Activated CD8-positive, alpha-beta T cell treated with anti-CD3 and anti-CD28 coated beads for 36 hours (primary cell): ENCODE data around the gene OR2T2. TPM values are rescaled to one million over a fixed set of nuclear protein-coding genes. Genes with fewer than 3 reads are reported as not detected.
"Not testable (repeated sequence)": the region's sequence is repeated elsewhere in the genome, so short reads cannot be mapped to it uniquely, and the experiment has no call there.

Experiments used
- ATAC-seq: fragments of 200-7000 bp; cut with Tn5 transposase; one replicate; pipeline ENCODE4 v1.10.0; 2021; ENCODE audit warnings: mild to moderate bottlenecking, moderate library complexity
- CTCF ChIA-PET: fragments of 350-600 bp; sonication (Branson Sonifier 250); formaldehyde crosslinking; loops from one replicate; lab custom pipeline; 2021; ENCODE audit warnings: antibody characterized with exemption; lab: Charles Lee
- POLR2A ChIA-PET: fragments of 350-600 bp; sonication (Branson Sonifier 250); formaldehyde crosslinking; loops from one replicate; lab custom pipeline; 2021; ENCODE audit warnings: antibody characterized with exemption; lab: Charles Lee
- DNase-seq: peaks from one replicate; pipeline ENCODE4 v3.0.0-alpha.2; 2020
- H3K27ac Mint-ChIP-seq: one replicate; pipeline ENCODE4 v1.8.0; 2021; ENCODE audit warnings: mild to moderate bottlenecking, mixed read lengths
- H3K27me3 Mint-ChIP-seq: one replicate; pipeline ENCODE4 v1.8.0; 2021; ENCODE audit warnings: mixed read lengths
- H3K36me3 Mint-ChIP-seq: one replicate; pipeline ENCODE4 v1.8.0; 2021; ENCODE audit warnings: low read depth, mixed read lengths
- H3K4me1 Mint-ChIP-seq: one replicate; pipeline ENCODE4 v1.8.0; 2021; ENCODE audit warnings: low read depth, mixed read lengths
- H3K4me3 Mint-ChIP-seq: one replicate; pipeline ENCODE4 v1.8.0; 2021; ENCODE audit warnings: mild to moderate bottlenecking, moderate library complexity, mixed read lengths
- H3K9me3 Mint-ChIP-seq: one replicate; pipeline ENCODE4 v1.8.0; 2021; ENCODE audit warnings: mixed read lengths
- intact Hi-C: fragments of 100-400 bp; cut with micrococcal nuclease; formaldehyde crosslinking; loops from one replicate; pipeline ENCODE4 v1.10.0; 2022
- total RNA-seq, 2 experiments: library from RNA; stranded (reverse); gene quantifications; one replicate each; pipeline ENCODE4 v1.2.3, GENCODE V29; 2021

Gene OR2T2
- total RNA-seq, 2 experiments from 2014 or later = not detected

DNA sequence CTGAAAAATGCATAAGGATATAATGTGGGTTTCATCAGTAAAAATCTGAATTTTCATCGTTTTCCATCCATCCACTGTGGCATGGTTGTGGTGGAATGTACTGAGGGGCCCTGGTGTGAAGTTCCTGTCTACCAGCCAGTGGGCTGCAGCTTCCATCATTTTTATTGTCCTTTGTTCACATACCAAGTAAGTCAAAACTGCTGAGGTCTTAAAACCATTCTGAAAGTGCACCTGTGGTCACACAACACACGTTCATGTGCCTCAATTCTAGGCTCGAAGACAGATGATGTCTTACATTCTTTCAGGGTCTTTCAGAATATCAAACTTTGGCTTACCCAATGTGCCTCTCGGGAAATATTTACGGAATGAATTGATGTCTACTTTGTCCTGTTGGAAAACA is 6.2 kb upstream of the OR2T2 start:
- POLR2A ChIA-PET, H3K4me1 Mint-ChIP-seq, H3K36me3 Mint-ChIP-seq, H3K9me3 Mint-ChIP-seq, intact Hi-C loops, ATAC-seq, H3K27me3 Mint-ChIP-seq, CTCF ChIA-PET, DNase-seq, H3K27ac Mint-ChIP-seq, H3K4me3 Mint-ChIP-seq: not testable (repeated sequence)

DNA sequence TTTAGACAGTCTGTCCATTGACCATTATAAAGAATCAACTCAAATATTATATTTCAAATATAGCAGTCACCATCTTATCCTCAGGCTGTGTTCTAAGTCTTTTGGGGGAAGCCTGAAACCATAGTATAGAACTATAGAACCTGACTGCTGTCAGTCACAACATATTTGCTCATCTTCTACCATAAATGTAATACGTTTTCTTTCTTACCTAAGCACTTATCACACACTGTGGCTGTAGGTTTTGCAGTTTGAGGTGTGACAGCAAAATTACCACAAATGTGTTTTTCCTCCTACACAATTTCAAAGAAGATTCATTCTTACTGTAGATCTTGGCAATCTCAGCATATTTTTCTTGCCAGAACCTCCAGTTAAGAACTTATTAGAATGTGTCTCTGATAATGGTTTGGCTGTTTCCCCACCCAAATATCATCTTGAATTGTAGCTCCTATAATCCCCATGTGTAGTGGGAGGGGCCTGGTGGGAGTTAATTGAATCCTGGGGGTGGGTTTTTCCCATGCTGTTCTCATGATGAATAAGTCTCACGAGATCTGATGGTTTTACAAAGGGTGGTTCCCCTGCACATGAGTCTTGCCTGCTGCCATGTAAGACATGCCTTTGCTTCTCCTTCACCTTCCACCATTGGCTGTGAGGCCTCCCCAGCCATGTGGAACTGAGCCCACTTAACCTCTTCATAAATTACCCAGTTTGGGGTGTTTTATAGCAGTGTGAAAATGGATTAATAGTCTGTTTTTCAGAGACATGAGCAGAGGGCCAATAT is 2.7 kb upstream of the OR2T2 start:
- H3K4me3 Mint-ChIP-seq, H3K9me3 Mint-ChIP-seq, H3K36me3 Mint-ChIP-seq, H3K27ac Mint-ChIP-seq, POLR2A ChIA-PET, CTCF ChIA-PET, H3K27me3 Mint-ChIP-seq, H3K4me1 Mint-ChIP-seq, DNase-seq, intact Hi-C loops: not testable (repeated sequence)
- ATAC-seq = peak; percentile 10

DNA sequence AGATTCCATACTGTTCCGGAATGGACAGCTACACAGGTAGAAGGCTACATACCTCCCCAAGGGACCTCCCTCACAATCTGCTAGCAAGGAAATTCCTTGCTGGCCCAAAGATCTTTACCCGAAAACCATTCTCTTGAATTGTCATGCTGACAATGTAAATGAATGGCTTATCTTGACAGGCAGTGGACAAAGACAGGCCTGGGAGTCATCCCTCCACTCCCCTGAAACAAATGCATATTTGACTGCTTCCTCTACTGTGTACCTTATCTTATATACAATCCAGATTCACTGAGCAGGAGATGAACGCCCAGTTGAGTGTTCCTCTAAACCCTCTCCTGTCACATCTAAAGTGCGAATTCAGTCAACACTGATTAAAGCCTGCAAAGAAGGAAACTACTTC is 834 bp upstream of the OR2T2 start:
- POLR2A ChIA-PET = not testable (repeated sequence)

DNA sequence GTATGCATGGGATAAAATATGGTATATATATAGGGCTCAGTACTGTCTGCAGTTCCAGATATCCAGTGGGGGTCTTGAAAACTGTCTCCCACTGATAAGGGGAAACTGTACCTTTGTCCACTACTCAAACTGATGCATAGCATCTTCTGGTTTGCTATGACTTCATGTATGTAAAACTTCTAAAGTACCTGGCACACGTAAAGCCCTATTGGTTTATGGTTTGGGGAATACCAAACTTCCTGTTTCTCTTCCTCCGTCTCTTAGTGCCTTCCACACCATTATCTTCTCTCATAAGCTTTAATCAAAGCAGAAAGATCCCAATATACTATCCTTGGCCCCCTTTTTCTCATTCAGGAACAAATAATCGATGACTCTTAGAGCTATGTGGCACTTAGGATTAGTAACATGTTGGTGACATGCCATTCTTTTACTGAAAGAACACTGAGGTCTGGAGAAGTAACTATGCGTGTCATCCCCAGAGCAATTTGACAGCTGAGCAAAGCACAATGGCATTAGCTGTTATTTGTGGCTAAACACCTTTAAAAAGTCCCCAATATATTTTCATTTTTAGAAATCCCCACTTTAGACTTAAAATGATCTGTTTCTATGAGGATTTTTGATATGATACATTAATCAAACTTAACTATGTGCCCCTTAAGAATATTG is 3.1 kb downstream of the OR2T2 start:
- not testable (repeated sequence) for ATAC-seq

More for the DNA sequence above, 834 bp upstream of the OR2T2 start:
- H3K36me3 Mint-ChIP-seq, H3K27me3 Mint-ChIP-seq, H3K4me1 Mint-ChIP-seq, H3K9me3 Mint-ChIP-seq, ATAC-seq, DNase-seq, H3K27ac Mint-ChIP-seq, H3K4me3 Mint-ChIP-seq, CTCF ChIA-PET, intact Hi-C loops: not testable (repeated sequence)

DNA sequence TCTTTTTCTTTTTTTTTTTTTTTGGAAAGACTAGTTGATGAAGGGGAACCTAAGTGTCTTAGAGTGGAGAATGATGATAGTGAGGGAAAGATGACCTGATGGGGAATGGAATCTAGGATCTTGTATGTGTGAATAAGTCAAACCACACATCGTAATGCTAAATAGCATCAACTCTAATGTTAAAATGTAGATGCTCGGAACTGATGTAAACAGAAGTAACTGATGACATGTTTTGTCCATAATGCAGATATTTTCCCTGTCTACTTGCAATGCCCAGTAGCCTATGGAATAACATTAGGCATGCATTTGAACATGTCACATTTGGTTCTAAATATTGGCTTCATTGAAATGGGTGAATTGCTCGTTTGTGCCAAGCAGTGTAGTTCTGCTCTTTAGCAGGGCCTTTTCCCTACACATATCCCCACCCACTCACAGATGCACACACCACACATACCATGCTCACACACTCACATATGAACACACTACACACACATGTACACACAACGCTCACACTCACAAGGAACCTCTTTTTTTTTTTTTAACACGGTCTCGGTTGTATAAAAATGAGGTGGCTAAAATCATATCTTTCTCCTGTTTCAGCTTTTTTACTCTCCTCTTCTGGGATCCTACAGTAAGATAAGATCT is 4.5 kb downstream of the OR2T2 start:
- ATAC-seq, H3K27me3 Mint-ChIP-seq, intact Hi-C loops, H3K4me1 Mint-ChIP-seq, H3K4me3 Mint-ChIP-seq, H3K9me3 Mint-ChIP-seq, DNase-seq, CTCF ChIA-PET, H3K27ac Mint-ChIP-seq, H3K36me3 Mint-ChIP-seq, POLR2A ChIA-PET: not testable (repeated sequence)

More for the DNA sequence above, 3.1 kb downstream of the OR2T2 start:
- H3K27me3 Mint-ChIP-seq, intact Hi-C loops, H3K4me3 Mint-ChIP-seq, POLR2A ChIA-PET, DNase-seq, H3K9me3 Mint-ChIP-seq, H3K4me1 Mint-ChIP-seq, H3K36me3 Mint-ChIP-seq, H3K27ac Mint-ChIP-seq, CTCF ChIA-PET: not testable (repeated sequence)

DNA sequence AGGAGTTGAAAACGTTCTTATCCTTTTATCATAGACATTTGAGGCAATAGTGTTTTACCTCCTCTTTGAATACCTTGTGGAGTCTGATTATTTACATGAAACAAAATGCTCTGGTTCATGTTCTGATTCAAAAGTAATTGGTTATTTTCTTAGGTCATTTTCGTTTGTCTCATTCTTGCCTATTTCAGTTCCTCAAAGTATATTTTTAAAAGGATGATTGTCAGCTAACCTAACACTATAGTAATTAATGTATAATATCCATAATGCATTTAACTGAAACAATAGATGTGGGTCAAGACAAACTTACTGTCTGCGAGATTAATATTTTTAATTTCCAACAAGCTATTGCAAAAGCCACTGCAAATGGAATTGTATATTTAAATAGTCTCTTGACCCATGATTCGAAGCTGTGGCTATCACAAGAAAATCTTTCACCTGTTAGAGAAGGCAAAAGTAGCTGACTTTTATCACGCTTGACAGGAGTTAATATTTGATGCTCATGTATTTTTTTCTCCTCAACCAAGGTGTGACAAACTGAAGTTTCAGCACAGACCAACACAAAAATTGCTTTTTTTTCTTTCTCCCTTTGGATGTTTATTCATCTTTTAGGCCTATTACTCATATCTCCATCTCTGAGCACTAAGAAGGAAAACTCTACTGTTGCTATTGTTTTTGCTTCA is 5.2 kb downstream of the OR2T2 start:
- ATAC-seq, DNase-seq, intact Hi-C loops, H3K4me3 Mint-ChIP-seq, POLR2A ChIA-PET, H3K36me3 Mint-ChIP-seq, H3K27ac Mint-ChIP-seq, CTCF ChIA-PET, H3K4me1 Mint-ChIP-seq, H3K27me3 Mint-ChIP-seq, H3K9me3 Mint-ChIP-seq: not testable (repeated sequence)

DNA sequence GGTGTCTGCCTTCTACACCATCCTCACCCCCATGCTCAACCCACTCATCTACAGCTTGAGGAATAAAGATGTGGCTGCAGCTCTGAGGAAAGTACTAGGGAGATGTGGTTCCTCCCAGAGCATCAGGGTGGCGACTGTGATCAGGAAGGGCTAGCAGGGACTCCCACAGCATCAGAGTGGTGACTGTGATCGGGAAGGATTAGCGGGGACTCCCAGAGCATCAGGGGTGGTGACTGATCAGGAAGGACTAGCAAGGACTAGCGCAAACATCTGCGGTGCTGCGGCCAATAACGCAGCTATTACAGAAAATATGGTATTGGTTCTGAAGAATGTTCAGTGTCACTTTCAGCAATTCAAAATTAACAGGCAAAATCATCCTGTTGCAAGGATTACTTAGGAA is 8.2 kb downstream of the OR2T2 start:
- H3K27me3 Mint-ChIP-seq, H3K9me3 Mint-ChIP-seq, POLR2A ChIA-PET, DNase-seq, H3K36me3 Mint-ChIP-seq, CTCF ChIA-PET, H3K4me1 Mint-ChIP-seq, ATAC-seq, H3K4me3 Mint-ChIP-seq, intact Hi-C loops, H3K27ac Mint-ChIP-seq: not testable (repeated sequence)

DNA sequence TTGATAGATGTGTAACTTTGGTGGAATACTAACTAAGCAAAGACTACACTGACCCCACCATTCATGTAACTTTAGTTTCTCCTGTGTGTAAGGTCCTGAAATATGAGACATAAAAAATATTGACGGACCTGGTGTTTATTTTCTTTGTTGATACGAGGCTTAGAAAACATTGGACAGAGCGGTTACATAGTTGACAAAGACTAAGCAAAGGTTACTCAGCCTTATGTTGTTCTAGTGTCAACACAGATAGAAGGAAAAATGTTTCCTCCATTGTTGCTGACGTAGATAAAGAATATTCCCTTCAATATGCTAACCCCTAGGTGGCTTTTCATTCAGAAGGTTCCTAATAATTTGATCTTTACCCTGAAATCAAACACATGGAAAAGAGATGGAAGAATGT is 9.6 kb downstream of the OR2T2 start:
- POLR2A ChIA-PET, H3K27me3 Mint-ChIP-seq, CTCF ChIA-PET, H3K9me3 Mint-ChIP-seq, H3K4me3 Mint-ChIP-seq, H3K4me1 Mint-ChIP-seq, H3K36me3 Mint-ChIP-seq, H3K27ac Mint-ChIP-seq, ATAC-seq, DNase-seq: not testable (repeated sequence)
- intact Hi-C loops = loop anchor here (5.0 kb wide), 1 partner anchor 177 kb away; no protein-coding TSS in a partner anchor

DNA sequence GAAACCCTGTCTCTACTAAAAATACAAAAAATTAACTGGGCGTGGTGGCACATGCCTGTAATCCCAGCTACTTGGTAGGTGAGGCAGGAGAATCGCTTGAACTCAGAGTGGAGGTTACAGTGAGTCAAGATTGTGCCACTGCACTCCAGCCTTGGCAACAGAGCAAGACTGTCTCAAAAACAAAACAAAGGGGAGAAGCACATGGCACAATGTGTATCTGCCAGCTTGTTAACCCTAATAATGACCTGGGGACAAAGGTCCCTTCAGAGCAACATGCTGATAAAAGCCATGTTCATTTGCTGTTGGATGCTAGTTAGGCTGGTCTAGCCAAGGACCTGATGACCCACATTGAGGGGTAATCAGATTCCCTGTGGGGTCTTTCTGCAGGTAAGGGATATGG is 11.2 kb downstream of the OR2T2 start:
- H3K4me1 Mint-ChIP-seq, POLR2A ChIA-PET, H3K27ac Mint-ChIP-seq, H3K4me3 Mint-ChIP-seq, H3K27me3 Mint-ChIP-seq, DNase-seq, CTCF ChIA-PET, H3K9me3 Mint-ChIP-seq, H3K36me3 Mint-ChIP-seq, ATAC-seq: not testable (repeated sequence)
- intact Hi-C loops = loop anchor here (5.0 kb wide), 1 partner anchor 176 kb away; no protein-coding TSS in a partner anchor

DNA sequence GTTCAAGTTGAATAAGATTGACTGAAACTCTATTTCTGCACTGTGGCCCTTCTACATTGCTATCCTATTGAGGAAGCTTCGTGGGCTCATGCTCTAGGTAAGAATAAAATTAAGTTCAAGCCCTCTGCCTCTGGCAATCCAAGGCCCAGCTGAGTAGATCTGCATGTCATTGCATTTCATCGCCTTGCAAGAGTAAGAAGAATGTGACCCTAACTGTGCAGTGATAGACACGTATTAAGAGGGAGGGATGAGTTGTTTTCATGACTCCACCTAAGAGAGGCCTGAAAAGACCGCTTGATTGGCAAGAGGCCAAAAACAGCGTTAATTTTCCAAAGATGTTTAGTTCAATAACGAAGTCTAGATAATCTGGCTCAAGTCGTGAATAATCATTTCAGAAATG is 13.7 kb downstream of the OR2T2 start:
- POLR2A ChIA-PET, DNase-seq, H3K27ac Mint-ChIP-seq, H3K27me3 Mint-ChIP-seq, H3K36me3 Mint-ChIP-seq, ATAC-seq, H3K4me3 Mint-ChIP-seq, CTCF ChIA-PET, H3K9me3 Mint-ChIP-seq, H3K4me1 Mint-ChIP-seq: not testable (repeated sequence)
- intact Hi-C loops = loop anchor here (5.0 kb wide), 1 partner anchor 173 kb away; no protein-coding TSS in a partner anchor
